ENCODE measurements around the gene KRT8. TPM values are rescaled to one million over a fixed set of nuclear protein-coding genes. Genes with fewer than 3 reads are reported as not detected.
"Not testable (repeated sequence)": the region's sequence is repeated elsewhere in the genome, so short reads cannot be mapped to it uniquely, and the experiment has no call there.

KRT8 gene
- total and polyA plus RNA-seq, 5 donors: 104 to 282 (median 249) TPM

- H3K9me3 ChIP-seq (ENCODE audit: control insufficient read depth, low read length); intact Hi-C loops (cut with DNase I); H3K4me1 ChIP-seq (ENCODE audit: control insufficient read depth, insufficient read depth, low read length); H3K27me3 ChIP-seq (ENCODE audit: control insufficient read depth, insufficient read depth); ATAC-seq; H3K4me3 ChIP-seq (ENCODE audit: low read length); H3K27ac ChIP-seq (ENCODE audit: low read length); DNase-seq: not testable (repeated sequence)
- WGBS: 97% methylated on average over 2 of the region's 2 CpGs
Measured at GRCh38 chr12:52856077-52856476, 48.8 kb downstream of the KRT8 start.

GRCh38 chr12:52851787-52852186, 53.1 kb downstream of the KRT8 start:
- Histone ChIP-seq H3K27me3 (ENCODE audit: control insufficient read depth, insufficient read depth) (no peaks in the 10 kb centered on the region), H3K27ac (ENCODE audit: low read length) (no peak overlapping the region), H3K4me1 (ENCODE audit: control insufficient read depth, insufficient read depth, low read length) (no peaks in the 10 kb centered on the region), H3K9me3 (ENCODE audit: control insufficient read depth, low read length) (no peaks in the 10 kb centered on the region), H3K4me3 (ENCODE audit: low read length) (no peak overlapping the region)
- intact Hi-C loops (cut with DNase I): no loop called here
- ATAC-seq (no peak), DNase-seq (no peak)

- WGBS: 80% methylated on average over 5 of the region's 5 CpGs
- intact Hi-C loops (cut with DNase I): no loop called here
- H3K27me3 ChIP-seq (ENCODE audit: control insufficient read depth, insufficient read depth): no peaks in the 10 kb centered on the region
Measured at GRCh38 chr12:52850681-52851080, 54.2 kb downstream of the KRT8 start.

GRCh38 chr12:52849511-52849910, 55.4 kb downstream of the KRT8 start:
- intact Hi-C loops (cut with DNase I): no loop called here
- no peak overlapping the region for H3K4me3 ChIP-seq (ENCODE audit: low read length)
- no peak overlapping the region for H3K27ac ChIP-seq (ENCODE audit: low read length)
- DNase-seq (no peak), ATAC-seq (no peak)
- WGBS: 88% methylated on average over 6 of the region's 6 CpGs
- H3K27me3 ChIP-seq (ENCODE audit: control insufficient read depth, insufficient read depth): no peaks in the 10 kb centered on the region
- H3K9me3 ChIP-seq (ENCODE audit: control insufficient read depth, low read length): no peaks in the 10 kb centered on the region
- H3K4me1 ChIP-seq (ENCODE audit: control insufficient read depth, insufficient read depth, low read length): no peaks in the 10 kb centered on the region

More at GRCh38 chr12:52850681-52851080, 54.2 kb downstream of the KRT8 start:
- Histone ChIP-seq H3K27ac (ENCODE audit: low read length) (no peak overlapping the region), H3K4me3 (ENCODE audit: low read length) (no peak overlapping the region), H3K9me3 (ENCODE audit: control insufficient read depth, low read length) (no peaks in the 10 kb centered on the region), H3K4me1 (ENCODE audit: control insufficient read depth, insufficient read depth, low read length) (no peaks in the 10 kb centered on the region)
- DNase-seq: no peak
- ATAC-seq: no peak

GRCh38 chr12:52848661-52849255, 56.1 kb downstream of the KRT8 start, which contains the start of gene KRT78:
TSS of gene KRT78 (minus strand) at chr12:52848994. CDS start at chr12:52848930, 64 bp downstream.
- Histone ChIP-seq H3K9me3 (ENCODE audit: control insufficient read depth, low read length) (no peaks in the 10 kb centered on the region), H3K4me1 (ENCODE audit: control insufficient read depth, insufficient read depth, low read length) (no peaks in the 10 kb centered on the region), H3K27me3 (ENCODE audit: control insufficient read depth, insufficient read depth) (no peaks in the 10 kb centered on the region), H3K27ac (ENCODE audit: low read length) (no peak within 1 kb of the TSS), H3K4me3 (ENCODE audit: low read length) (no peak within 1 kb of the TSS)
- WGBS: 83% methylated on average over 16 of the region's 16 CpGs
- DNase-seq (no peak), ATAC-seq (no peak)
- intact Hi-C loops (cut with DNase I): no loop called here

- Histone ChIP-seq H3K9me3 (ENCODE audit: control insufficient read depth, low read length) (no peaks in the 10 kb centered on the region), H3K4me1 (ENCODE audit: control insufficient read depth, insufficient read depth, low read length) (no peaks in the 10 kb centered on the region), H3K4me3 (ENCODE audit: low read length) (no peak overlapping the region), H3K27ac (ENCODE audit: low read length) (no peak overlapping the region), H3K27me3 (ENCODE audit: control insufficient read depth, insufficient read depth) (no peaks in the 10 kb centered on the region)
- 78% methylated on average over 12 of the region's 12 CpGs for WGBS
- intact Hi-C loops (cut with DNase I): no loop called here
- DNase-seq (no peak), ATAC-seq (peak in 1 of 2 donors; percentile 31)
Measured at GRCh38 chr12:52847335-52848102, 57.4 kb downstream of the KRT8 start.

Other genes with a start within 250 kb of the KRT8 start
- not detected for gene KRT1, start 224.7 kb downstream of the KRT8 start, total RNA-seq
- gene KRT1, start 224.7 kb downstream of the KRT8 start, polyA plus RNA-seq: not detected
- not detected for gene KRT77, start 201.6 kb downstream of the KRT8 start, total RNA-seq
- gene KRT77, start 201.6 kb downstream of the KRT8 start, polyA plus RNA-seq: not detected
- not detected for gene KRT76, start 127.7 kb downstream of the KRT8 start, total RNA-seq
- gene KRT76, start 127.7 kb downstream of the KRT8 start, polyA plus RNA-seq: not detected
- not detected for gene KRT3, start 109.0 kb downstream of the KRT8 start, total RNA-seq
- gene KRT3, start 109.0 kb downstream of the KRT8 start, polyA plus RNA-seq: not detected
- gene KRT4, start 91.0 kb downstream of the KRT8 start, total RNA-seq: not detected
- 0.20 TPM for gene KRT4, start 91.0 kb downstream of the KRT8 start, polyA plus RNA-seq
- gene KRT79, start 70.8 kb downstream of the KRT8 start, total RNA-seq: not detected
- 0.09 TPM for gene KRT79, start 70.8 kb downstream of the KRT8 start, polyA plus RNA-seq
- not detected for gene KRT78, start 56.1 kb downstream of the KRT8 start, total RNA-seq
- gene KRT78, start 56.1 kb downstream of the KRT8 start, polyA plus RNA-seq: 0.02 TPM
- 10 to 100 TPM; 17.9 to 44.4 (median 31.7) TPM for gene KRT18, start 44.0 kb upstream of the KRT8 start, total RNA-seq
- gene KRT18, start 44.0 kb upstream of the KRT8 start, polyA plus RNA-seq: 46.7 TPM
- gene EIF4B, start 101.4 kb upstream of the KRT8 start, total RNA-seq: 100 to 1,000 TPM; 391 to 552 (median 433) TPM
- gene EIF4B, start 101.4 kb upstream of the KRT8 start, polyA plus RNA-seq: 65.5 TPM
- gene TNS2, start 145.0 kb upstream of the KRT8 start, total RNA-seq: 100 to 1,000 TPM; 104 to 145 (median 116) TPM
- gene TNS2, start 145.0 kb upstream of the KRT8 start, polyA plus RNA-seq: 155 TPM
- gene SPRYD3, start 174.3 kb upstream of the KRT8 start, total RNA-seq: 10 to 100 TPM; 40.8 to 59.6 (median 47.1) TPM
- gene SPRYD3, start 174.3 kb upstream of the KRT8 start, polyA plus RNA-seq: 29.4 TPM
- gene IGFBP6, start 192.6 kb upstream of the KRT8 start, total RNA-seq: 100 to 1,000 TPM in 3 of 4 donors, 10 to 100 TPM in 1; 49.7 to 178 (median 146) TPM
- gene IGFBP6, start 192.6 kb upstream of the KRT8 start, polyA plus RNA-seq: 130 TPM
- under 1 TPM in 2 of 4 donors, not detected in 2; 0.17 to 0.18 TPM for gene SOAT2, start 198.4 kb upstream of the KRT8 start, total RNA-seq
- 0.07 TPM for gene SOAT2, start 198.4 kb upstream of the KRT8 start, polyA plus RNA-seq